WTC11 (cell line): Measurements from ENCODE around the gene AFF3. TPM values are rescaled to one million over a fixed set of nuclear protein-coding genes. Genes with fewer than 3 reads are reported as not detected.

Source experiments
- EMX1 ChIP-seq: fragments of 250-450 bp; sonication (Bioruptor Pico); IDR thresholded peaks from 2 replicates; pipeline ENCODE4 v1.8.0; 2021; ENCODE audit warnings: mild to moderate bottlenecking
- ESRRA ChIP-seq: sonication (generic); formaldehyde crosslinking; IDR thresholded peaks from 2 replicates; pipeline ENCODE4 v1.8.1; 2022; ENCODE audit warnings: mild to moderate bottlenecking, missing genetic modification reagents, borderline replicate concordance
- MYBL2 ChIP-seq: sonication (generic); formaldehyde crosslinking; IDR thresholded peaks from 2 replicates; pipeline ENCODE4 v1.8.1; 2023; ENCODE audit warnings: mild to moderate bottlenecking, moderate library complexity, missing genetic modification reagents
- NFATC4 ChIP-seq: fragments of 250-450 bp; sonication (Bioruptor Pico); IDR thresholded peaks from 2 replicates; pipeline ENCODE4 v1.9.0; 2021; ENCODE audit warnings: mild to moderate bottlenecking
- NR3C1 ChIP-seq: sonication (generic); formaldehyde crosslinking; conservative IDR thresholded peaks from 2 replicates; pipeline ENCODE4 v1.8.1; 2023; ENCODE audit warnings: low read depth, mild to moderate bottlenecking, missing genetic modification reagents
- SP1 ChIP-seq: sonication (generic); formaldehyde crosslinking; conservative IDR thresholded peaks from 2 replicates; pipeline ENCODE4 v1.8.1; 2022; ENCODE audit warnings: missing genetic modification reagents
- TP53 ChIP-seq: sonication (generic); formaldehyde crosslinking; IDR thresholded peaks from 2 replicates; pipeline ENCODE4 v1.8.1; 2023; ENCODE audit warnings: mild to moderate bottlenecking, missing genetic modification reagents
- USF2 ChIP-seq: sonication (generic); formaldehyde crosslinking; IDR thresholded peaks from 2 replicates; pipeline ENCODE4 v1.8.1; 2023; ENCODE audit warnings: mild to moderate bottlenecking, missing genetic modification reagents, moderate library complexity
- ZNF317 ChIP-seq: sonication (generic); formaldehyde crosslinking; IDR thresholded peaks from 2 replicates; pipeline ENCODE4 v1.8.1; 2023; ENCODE audit warnings: low read depth, mild to moderate bottlenecking, moderate library complexity, missing genetic modification reagents, borderline replicate concordance
- ZNF416 ChIP-seq: fragments of 250-450 bp; sonication (Bioruptor Pico); IDR thresholded peaks from 2 replicates; pipeline ENCODE4 v1.9.0; 2021; ENCODE audit warnings: mild to moderate bottlenecking, inconsistent platforms
- total RNA-seq: library from RNA; stranded (reverse); gene quantifications from 3 replicates; pipeline ENCODE4 v1.2.3, GENCODE V29; 2021

AFF3 gene
- total RNA-seq, 1 experiment from 2014 or later: 1.2 TPM

- TF ChIP-seq EMX1 (CRISPR knock-in tag) (no peak), NFATC4 (CRISPR knock-in tag) (no peak), MYBL2 (CRISPR knock-in tag) (no peak), ZNF416 (CRISPR knock-in tag) (no peak), USF2 (CRISPR knock-in tag) (no peak), SP1 (no peak), TP53 (CRISPR knock-in tag) (no peak), NR3C1 (CRISPR knock-in tag) (no peak), ESRRA (no peak), ZNF317 (CRISPR knock-in tag) (no peak)
These were observed 646.4 kb downstream of the AFF3 start (continued) for GRCh38 chr2:99496021-99496420.

Other genes starting within 250 kb of the AFF3 start
- gene LONRF2, start 179.9 kb upstream of the AFF3 start, total RNA-seq: 0.33 to 0.57 TPM (median 0.55 TPM) in 3 replicates